Dermis lymphatic vessel endothelial cell (primary cell): ENCODE results near the gene GSX1. TPM values are rescaled to one million over a fixed set of nuclear protein-coding genes. Genes with fewer than 3 reads are reported as not detected.

Source experiments
- total RNA-seq: library from RNA; depleted of rRNA; stranded (reverse); fragments of >200 nt; gene quantifications from 2 replicates; pipeline ENCODE4 v1.2.1, GENCODE V29; 2014

Gene GSX1
- not detected in 2 replicates for total RNA-seq

DNA sequence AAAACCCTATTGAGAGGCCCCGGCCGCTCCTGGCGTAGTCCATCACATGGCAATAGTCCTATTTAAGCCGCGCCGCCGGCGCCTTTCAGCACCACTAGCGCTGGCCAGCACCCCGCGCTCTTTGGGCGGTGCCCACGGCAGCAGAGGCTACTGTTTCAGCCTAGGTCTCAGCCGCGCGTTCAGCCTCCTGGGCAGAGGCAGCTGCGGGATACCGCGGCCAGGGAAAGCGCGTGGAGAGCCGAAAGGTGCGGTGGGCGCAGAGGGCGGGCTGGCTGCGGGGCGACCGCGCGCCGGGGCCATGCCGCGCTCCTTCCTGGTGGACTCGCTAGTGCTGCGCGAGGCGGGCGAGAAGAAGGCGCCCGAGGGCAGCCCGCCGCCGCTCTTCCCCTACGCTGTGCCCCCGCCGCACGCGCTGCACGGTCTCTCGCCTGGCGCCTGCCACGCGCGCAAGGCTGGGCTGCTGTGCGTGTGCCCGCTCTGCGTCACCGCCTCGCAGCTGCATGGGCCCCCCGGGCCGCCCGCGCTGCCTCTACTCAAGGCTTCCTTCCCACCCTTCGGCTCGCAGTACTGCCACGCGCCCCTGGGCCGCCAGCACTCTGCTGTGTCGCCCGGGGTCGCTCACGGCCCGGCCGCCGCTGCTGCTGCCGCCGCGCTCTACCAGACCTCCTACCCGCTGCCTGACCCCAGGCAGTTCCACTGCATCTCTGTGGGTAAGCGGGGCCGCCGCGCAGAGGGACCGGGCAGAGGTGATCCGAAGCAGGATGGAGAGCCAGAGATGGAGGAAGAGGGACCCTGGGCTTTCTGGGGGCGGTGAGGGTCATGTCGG is at the start of gene GSX1:
TSS of gene GSX1 (plus strand) at position 91 of the 826 bp plus-strand sequence. CDS start at position 299, 208 bp downstream.

Other genes with a start within 250 kb of the GSX1 start
- 11.5 and 13.4 TPM in 2 replicates for gene LNX2, start 172.0 kb upstream of the GSX1 start, total RNA-seq
- 94.4 and 114 TPM in 2 replicates for gene POLR1D, start 170.6 kb upstream of the GSX1 start, total RNA-seq
- gene PDX1, start 127.5 kb downstream of the GSX1 start, total RNA-seq, result not detected in 2 replicates
- gene CDX2, start 176.8 kb downstream of the GSX1 start, total RNA-seq, result not detected in 2 replicates
- gene URAD, start 196.2 kb downstream of the GSX1 start, total RNA-seq, result not detected in 2 replicates